Ovary (tissue), 3 donors: ENCODE results near the gene PINK1.

Experiments used
- CTCF ChIP-seq, 3 donors: fragments of 450-650 bp in 2 of 3; fragments of 200-600 bp in 1 of 3; IDR thresholded peaks; one replicate each; pipeline versions ENCODE4 v1.5.1 to v1.8.0; 2016 to 2022; ENCODE audit warnings: antibody characterized with exemption in 3 of 3, mild to moderate bottlenecking in 1 of 3
- EP300 ChIP-seq: sonication (generic); formaldehyde crosslinking; IDR thresholded peaks from one replicate; pipeline ENCODE4 v1.6.1; 2017; ENCODE audit warnings: antibody characterized with exemption
- donor health status: DM: no; HTN: no; CAD: no.

- TF ChIP-seq CTCF (IDR thresholded peaks at IDR 0.05) = no peak
- no peak for TF ChIP-seq EP300
These were observed 15.2 kb downstream of the PINK1 start for GRCh38 chr1:20648438-20648837.
